GM03348 (cell line): Measurements from ENCODE around the gene HPSE2.
"Not testable (repeated sequence)": the region's sequence is repeated elsewhere in the genome, so short reads cannot be mapped to it uniquely, and the experiment has no call there.

ENCODE experiments used
- DNase-seq: peaks from one replicate; pipeline ENCODE4 v3.0.0; 2012; ENCODE audit warnings: low spot score

Gene HPSE2

DNA sequence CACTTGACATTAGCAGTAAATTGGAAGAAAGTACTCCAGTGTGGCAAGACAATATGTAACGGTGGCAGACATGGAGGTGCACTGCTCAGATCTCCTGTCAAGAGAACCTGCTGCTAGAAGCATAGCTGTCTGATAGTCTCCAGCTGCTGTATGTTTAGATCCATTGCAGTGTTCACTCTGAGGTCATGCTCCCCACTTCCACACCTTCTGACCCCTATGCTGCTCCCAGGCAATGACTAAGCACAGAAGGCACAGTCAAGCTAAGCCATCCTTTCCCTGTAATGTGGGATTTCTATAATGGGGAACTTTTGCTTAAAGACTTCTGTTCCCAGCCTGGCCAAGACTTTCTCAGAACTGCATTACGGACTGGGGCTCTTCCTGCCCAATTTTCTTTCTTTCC lies 315.8 kb downstream of the HPSE2 start:
- no peak for DNase-seq

DNA sequence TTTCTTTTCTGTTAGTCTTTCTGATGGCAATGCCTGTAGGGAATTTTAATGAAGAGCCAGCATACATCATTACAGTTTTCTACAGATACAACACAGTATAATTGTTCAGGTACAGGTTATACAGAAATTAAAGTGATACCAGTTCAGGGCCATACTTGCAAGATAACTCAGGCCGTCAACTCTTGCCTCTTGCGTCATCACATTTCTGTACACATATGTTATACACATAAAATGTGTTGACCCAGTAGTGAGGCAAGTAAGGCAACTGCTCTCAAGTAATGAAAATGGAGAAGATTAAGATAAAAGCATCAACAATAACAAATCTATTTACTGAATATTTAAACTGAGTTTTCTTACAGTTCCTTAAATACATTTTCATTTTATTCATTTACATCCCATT lies 317.8 kb downstream of the HPSE2 start:
- DNase-seq, result no peak

- no peak for DNase-seq
Measured at GRCh38 chr10:98916526-98917125, 319.0 kb downstream of the HPSE2 start.

DNA sequence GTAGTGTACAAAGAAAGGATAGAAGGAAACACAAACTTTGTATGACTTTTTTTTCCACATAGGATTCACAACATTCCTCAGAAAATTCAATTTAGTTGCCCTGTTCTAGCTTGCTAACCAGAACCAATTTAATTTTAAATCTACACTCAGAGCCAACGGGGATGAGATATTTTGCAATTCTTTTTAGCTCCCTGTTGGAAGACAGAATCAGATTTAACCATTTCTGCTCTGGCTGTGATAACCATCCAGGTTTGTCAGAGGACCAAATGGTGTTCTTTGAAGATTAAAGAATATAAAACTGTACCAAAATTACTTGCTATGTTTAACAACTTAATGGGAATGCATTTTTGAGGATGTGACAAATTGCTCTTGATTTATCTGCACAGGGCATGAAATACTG lies 319.7 kb downstream of the HPSE2 start:
- no peak for DNase-seq

DNA sequence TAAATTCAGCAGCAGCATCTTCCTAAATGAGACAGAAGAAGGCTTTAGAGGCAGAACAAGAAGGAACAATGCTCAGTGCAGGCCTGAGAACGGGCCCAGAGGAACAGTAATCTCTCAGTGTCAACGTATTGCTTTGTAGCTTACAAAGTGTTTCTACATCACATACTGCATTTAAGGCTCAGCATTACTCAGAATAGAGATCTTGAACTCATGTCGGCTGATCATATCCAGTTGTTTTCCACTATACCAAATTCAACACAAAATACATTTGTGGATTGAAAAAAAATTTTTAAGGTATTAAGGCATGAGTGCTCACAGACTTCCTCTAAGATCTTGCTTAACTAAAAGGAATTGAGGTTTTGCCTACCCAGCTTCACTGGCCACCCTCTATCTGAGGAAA lies 325.1 kb downstream of the HPSE2 start:
- no peak for DNase-seq

DNA sequence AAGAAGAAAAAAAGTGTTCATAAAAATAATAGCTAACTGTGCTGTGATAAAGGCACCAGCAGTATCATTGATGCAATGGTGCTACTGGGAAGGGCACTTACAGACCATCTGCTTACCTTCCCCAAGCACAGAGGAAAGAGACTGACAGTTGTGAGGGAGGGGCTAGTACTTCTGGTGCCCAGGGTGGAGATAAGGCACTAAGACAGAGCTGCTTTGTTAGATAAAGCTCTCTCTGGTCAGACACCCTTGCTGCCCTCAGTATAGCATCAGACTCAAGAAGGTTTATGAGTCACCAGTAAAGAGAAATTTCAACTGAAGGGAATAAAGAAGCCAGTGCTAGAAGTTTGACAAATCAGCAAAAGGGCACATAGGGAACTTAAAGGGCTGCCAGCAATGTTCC lies 325.6 kb downstream of the HPSE2 start:
- DNase-seq, result no peak

DNA sequence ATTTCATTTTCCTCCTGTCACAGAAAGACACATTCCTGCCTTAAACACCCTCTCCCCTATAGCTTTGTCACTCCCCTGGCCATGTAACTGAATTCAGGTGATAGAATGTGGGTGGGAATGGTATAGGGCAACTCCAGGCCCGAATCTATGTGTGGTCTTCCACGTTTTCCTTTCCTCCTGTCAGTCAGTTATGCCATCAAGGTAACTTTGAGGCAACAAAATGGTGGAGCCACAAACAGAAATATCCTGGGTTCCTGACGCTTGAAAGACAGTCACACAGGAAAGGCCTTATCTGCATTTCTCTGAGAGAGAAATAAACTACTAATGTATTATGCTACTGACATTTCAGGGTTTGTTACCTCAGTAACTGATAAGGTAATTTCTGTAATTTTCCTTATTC lies 326.8 kb downstream of the HPSE2 start:
- DNase-seq, result no peak

GRCh38 chr10:98908247-98908646 lies 327.4 kb downstream of the HPSE2 start:
- not testable (repeated sequence) for DNase-seq

DNA sequence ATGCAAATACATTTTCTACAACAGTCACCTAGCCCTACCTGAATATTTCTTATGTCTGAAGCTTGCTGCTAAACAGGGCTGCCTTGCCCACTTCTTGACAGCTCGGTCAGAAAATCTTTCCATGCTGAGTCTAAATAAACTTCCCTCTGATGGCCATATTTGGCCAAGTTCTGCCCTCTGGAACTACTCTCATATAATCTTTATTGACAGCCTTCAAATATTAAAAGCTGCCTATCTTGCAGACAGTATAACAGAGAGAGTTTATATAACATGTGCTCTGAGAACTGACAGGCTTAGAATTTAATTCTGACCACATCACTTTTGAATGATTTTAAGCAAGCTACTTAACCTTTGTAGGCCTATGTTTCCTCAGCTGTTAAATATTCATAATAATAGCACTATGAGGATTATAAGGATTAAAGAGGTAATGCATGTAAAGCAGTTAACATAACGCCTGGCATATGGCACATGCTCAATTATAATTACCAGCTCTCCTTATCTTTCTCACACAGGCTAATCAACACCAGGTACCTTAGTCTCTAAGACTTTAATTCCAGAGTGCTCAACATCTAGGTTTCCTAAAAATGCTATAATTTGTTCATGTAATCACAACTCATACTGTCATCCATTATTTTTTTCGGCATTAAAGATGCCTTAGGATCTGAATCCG lies 334.1 kb downstream of the HPSE2 start:
- DNase-seq, result no peak

GRCh38 chr10:98899018-98899417 lies 336.6 kb downstream of the HPSE2 start:
- DNase-seq, result no peak

- no peak for DNase-seq
Measured at GRCh38 chr10:98892523-98892922, 343.1 kb downstream of the HPSE2 start.

DNA sequence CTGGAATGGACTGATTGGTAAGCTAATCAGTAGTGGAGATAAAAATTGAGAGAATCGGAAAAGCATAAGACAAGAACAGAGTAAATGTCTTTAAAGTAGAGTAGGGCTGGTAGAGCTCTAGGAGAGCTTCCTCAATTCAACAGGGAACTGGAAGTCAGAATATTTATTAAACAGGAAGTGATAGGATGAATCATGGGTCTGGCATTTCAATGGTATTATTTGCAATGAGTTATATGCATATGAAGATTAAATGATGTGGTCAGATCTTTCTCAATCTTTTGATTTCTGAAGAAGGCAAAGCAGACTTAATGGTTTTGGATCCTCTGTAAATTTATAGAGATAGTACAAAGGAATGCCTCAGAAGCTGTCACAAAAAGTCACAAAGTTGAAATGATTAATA lies 349.0 kb downstream of the HPSE2 start:
- DNase-seq, result no peak

DNA sequence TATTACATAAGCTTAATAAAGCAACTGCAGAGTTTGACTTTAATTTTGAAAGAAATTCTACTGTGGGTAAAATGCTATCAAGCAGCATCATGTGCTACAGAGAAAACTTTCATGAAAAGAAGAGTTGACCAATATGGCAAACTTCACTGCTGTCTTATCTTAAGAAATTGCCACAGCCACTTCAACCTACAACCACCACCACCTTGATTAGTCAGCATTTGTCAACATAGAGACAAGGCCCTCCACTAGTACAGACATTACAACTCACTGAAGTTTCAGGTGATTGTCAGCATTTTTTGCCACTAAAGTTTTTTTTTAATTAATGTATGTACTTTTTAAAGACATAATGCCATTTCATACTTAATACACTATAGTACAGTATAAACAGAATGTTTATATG lies 350.3 kb downstream of the HPSE2 start:
- DNase-seq, result no peak

- no peak for DNase-seq
Measured at GRCh38 chr10:98881789-98882188, 353.9 kb downstream of the HPSE2 start.

GRCh38 chr10:98880971-98881370 lies 354.7 kb downstream of the HPSE2 start:
- no peak for DNase-seq

DNA sequence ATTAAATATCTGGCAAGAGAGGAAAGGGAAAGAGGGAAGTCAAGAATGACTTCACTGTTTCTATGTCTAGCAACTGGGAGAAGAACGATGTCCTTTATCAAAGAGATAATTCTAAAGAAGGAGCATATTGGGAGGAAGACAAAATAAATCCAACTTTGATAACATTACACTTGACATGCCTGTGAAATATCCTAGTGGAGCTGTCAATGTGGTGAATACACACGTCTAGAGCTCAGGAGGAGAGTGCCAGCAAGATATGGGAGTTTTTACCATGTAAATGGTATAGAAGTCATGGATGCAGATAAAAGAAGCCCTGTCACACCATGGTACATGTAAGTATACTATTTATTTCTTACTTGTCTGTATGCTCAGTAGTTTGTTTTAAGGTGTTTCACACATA lies 356.7 kb downstream of the HPSE2 start:
- DNase-seq, result no peak

GRCh38 chr10:98878418-98878817 lies 357.2 kb downstream of the HPSE2 start:
- no peak for DNase-seq

GRCh38 chr10:98861962-98862361 lies 373.7 kb downstream of the HPSE2 start:
- no peak for DNase-seq

GRCh38 chr10:98858525-98858924 lies 377.1 kb downstream of the HPSE2 start:
- no peak for DNase-seq

GRCh38 chr10:98855403-98856189 lies 380.1 kb downstream of the HPSE2 start:
- no peak for DNase-seq

GRCh38 chr10:98852686-98853085 lies 383.0 kb downstream of the HPSE2 start:
- DNase-seq, result no peak

DNA sequence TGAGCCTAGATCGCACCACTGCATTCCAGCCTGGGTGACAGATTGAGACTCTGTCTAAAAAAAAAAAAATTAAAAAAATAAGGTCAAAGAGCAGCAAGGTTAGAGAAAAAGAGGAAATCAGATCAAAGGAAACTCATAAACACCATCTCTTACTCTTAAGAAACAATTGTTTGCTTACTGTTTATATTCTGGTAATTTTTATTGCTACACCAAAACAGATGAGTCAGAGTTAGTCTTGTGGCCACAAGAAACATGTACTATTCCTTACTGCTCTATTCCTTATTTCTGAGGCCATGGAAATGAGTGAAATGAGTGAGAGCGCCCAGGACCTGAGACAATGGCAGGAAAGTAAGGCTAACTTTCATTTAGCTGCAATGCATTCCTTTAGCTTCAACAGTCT lies 387.3 kb downstream of the HPSE2 start:
- no peak for DNase-seq

- no peak for DNase-seq
Measured at GRCh38 chr10:98846787-98847186, 388.9 kb downstream of the HPSE2 start.
